ENCODE measurements around the gene ZNF789. TPM values are rescaled to one million over a fixed set of nuclear protein-coding genes. Genes with fewer than 3 reads are reported as not detected.

ZNF789 gene
- total and polyA plus RNA-seq, 2 of the 13 experiments (the other 11 are each of a cell fraction or from before 2014, with no cell fraction given), result 19.8 to 25.1 TPM

- TF ChIP-seq ZBTB3 (CRISPR knock-in tag; IDR thresholded peaks at IDR 0.05; ENCODE audit: borderline replicate concordance, low read depth) (no peak), EED (CRISPR knock-in tag; IDR thresholded peaks at IDR 0.05) (peak; percentile 62; the same call in 1 of the 2 replicates), RBM39 (IDR thresholded peaks at IDR 0.05; ENCODE audit: low read depth, low read length, poor library complexity, severe bottlenecking) (peak; percentile 87), PHB2 (IDR thresholded peaks at IDR 0.05; ENCODE audit: partially characterized antibody) (no peak), ZSCAN5A (CRISPR knock-in tag; IDR thresholded peaks at IDR 0.05; ENCODE audit: borderline replicate concordance) (peak; percentile 34; the same call in 1 of the 2 replicates), ZBTB49 (CRISPR knock-in tag; IDR thresholded peaks at IDR 0.05; ENCODE audit: borderline replicate concordance) (no peak), RORA (CRISPR knock-in tag; IDR thresholded peaks at IDR 0.05) (no peak), GATAD2A (CRISPR knock-in tag; IDR thresholded peaks at IDR 0.05) (peak; percentile 68), ZNF678 (CRISPR knock-in tag; IDR thresholded peaks at IDR 0.05) (peak; percentile 78; the same call in 1 of the 2 replicates), HDAC1 (CRISPR knock-in tag; IDR thresholded peaks at IDR 0.05) (peak; percentile 84; the same call in 1 of the 2 replicates), PAXIP1 (CRISPR knock-in tag; conservative IDR thresholded peaks at IDR 0.05) (peak; percentile 71), CBFB (CRISPR knock-in tag; IDR thresholded peaks at IDR 0.05) (peak; percentile 68), MTF2 (CRISPR knock-in tag; IDR thresholded peaks at IDR 0.05; ENCODE audit: borderline replicate concordance) (no peak), NCOA2 (CRISPR knock-in tag; IDR thresholded peaks at IDR 0.05) (peak; percentile 60), ZNF350 (CRISPR knock-in tag; IDR thresholded peaks at IDR 0.05; ENCODE audit: borderline replicate concordance, low read depth) (peak; percentile 52), ZGPAT (CRISPR knock-in tag; IDR thresholded peaks at IDR 0.05) (peak; percentile 91), JARID2 (CRISPR knock-in tag; IDR thresholded peaks at IDR 0.05; ENCODE audit: insufficient replicate concordance) (no peak), ZNF552 (CRISPR knock-in tag; IDR thresholded peaks at IDR 0.05; ENCODE audit: borderline replicate concordance) (0 out of 2 replicates have a peak, but pooled peaks have one; percentile 76)
Measured at GRCh38 chr7:99438573-99439480, 33.9 kb upstream of the ZNF789 start, which contains the start of the genes CPSF4 and PTCD1 (continued).

Measured in HepG2 (cell line).